ENCODE measurements around the gene ERICH6. TPM values are rescaled to one million over a fixed set of nuclear protein-coding genes. Genes with fewer than 3 reads are reported as not detected.
A peak's percentile ranks its signal among the peaks of the same experiment; 100 is the strongest.

ERICH6 gene
- total and polyA plus RNA-seq, 10 of the 15 experiments (the other 5 are each of a cell fraction or from before 2014, with no cell fraction given): 0.04 to 0.40 (median 0.22) TPM; not detected in 6

- TF ChIP-seq RUNX3 (IDR thresholded peaks at IDR 0.05; ENCODE audit: low read length) (peak; percentile 72), CHD1 (IDR thresholded peaks at IDR 0.05; ENCODE audit: low read depth, low read length) (no peak), CBX3 (IDR thresholded peaks at IDR 0.05; ENCODE audit: borderline replicate concordance, low read depth) (no peak), DPF2 (IDR thresholded peaks at IDR 0.05) (no peak), ZNF384 (IDR thresholded peaks at IDR 0.05; ENCODE audit: borderline replicate concordance, low read depth, low read length) (peak; percentile 93), MTA3 (IDR thresholded peaks at IDR 0.05; ENCODE audit: borderline replicate concordance, low read length) (0 out of 2 replicates have a peak, but pooled peaks have one; percentile 49), ZNF687 (IDR thresholded peaks at IDR 0.05) (no peak), BCL3 (IDR thresholded peaks at IDR 0.05; ENCODE audit: borderline replicate concordance, insufficient read depth, low read depth, low read length, poor library complexity, severe bottlenecking) (no peak), PAX8 (IDR thresholded peaks at IDR 0.05) (no peak), ELK1 (IDR thresholded peaks at IDR 0.05; ENCODE audit: low read depth, low read length) (no peak; the same call in 1 of the 2 replicates), TCF3 (IDR thresholded peaks at IDR 0.05; ENCODE audit: borderline replicate concordance, insufficient read depth, low read depth, low read length) (no peak), NR2C2 (IDR thresholded peaks at IDR 0.05; ENCODE audit: borderline replicate concordance, control insufficient read depth, insufficient read length, low read depth) (no peak), ZZZ3 (IDR thresholded peaks at IDR 0.05; ENCODE audit: control insufficient read depth, insufficient read length, low read depth) (no peak), NKRF (conservative IDR thresholded peaks at IDR 0.05) (no peak), CREM (IDR thresholded peaks at IDR 0.05; ENCODE audit: low read depth) (no peak), TCF7 (IDR thresholded peaks at IDR 0.05; ENCODE audit: borderline replicate concordance) (peak; percentile 73; the same call in 1 of the 2 replicates), ZSCAN29 (IDR thresholded peaks at IDR 0.05) (no peak), MEF2A (IDR thresholded peaks at IDR 0.05; ENCODE audit: insufficient read depth, low read depth, low read length) (no peak), MTA2 (IDR thresholded peaks at IDR 0.05; ENCODE audit: low read depth) (peak; percentile 42; the same call in 1 of the 2 replicates), BACH1 (IDR thresholded peaks at IDR 0.05; ENCODE audit: borderline replicate concordance) (no peak), SPI1 (IDR thresholded peaks at IDR 0.05; ENCODE audit: borderline replicate concordance, insufficient read depth, low read depth, low read length) (peak; percentile 95), EED (IDR thresholded peaks at IDR 0.05; ENCODE audit: low read depth) (no peak), NFYB (IDR thresholded peaks at IDR 0.05; ENCODE audit: insufficient read depth, low read depth, low read length) (no peak), NFIC (IDR thresholded peaks at IDR 0.05; ENCODE audit: low read depth, low read length) (peak; percentile 17; the same call in 1 of the 2 replicates)
Measured at GRCh38 chr3:150635526-150635925, 68.2 kb downstream of the ERICH6 start (continued).
